HepG2 (cell line): Measurements from ENCODE around the gene MVK. TPM values are rescaled to one million over a fixed set of nuclear protein-coding genes. Genes with fewer than 3 reads are reported as not detected.

Experiments used
- ARNT ChIP-seq: fragments of 450-650 bp; IDR thresholded peaks from 2 replicates; pipeline ENCODE4 v1.6.1; 2017
- ARNT2 ChIP-seq: sonication (generic); formaldehyde crosslinking; IDR thresholded peaks from 2 replicates; pipeline ENCODE4 v1.8.0; 2022; ENCODE audit warnings: mild to moderate bottlenecking, low read depth, missing genetic modification reagents, moderate library complexity
- EZH2 ChIP-seq: conservative IDR thresholded peaks from 2 replicates; pipeline ENCODE4 v1.6.1; 2012; ENCODE audit warnings: mild to moderate bottlenecking, low read depth, low read length, moderate library complexity
- GFI1 ChIP-seq: sonication (generic); formaldehyde crosslinking; IDR thresholded peaks from 2 replicates; pipeline ENCODE4 v1.5.0; 2020; ENCODE audit warnings: missing genetic modification reagents, mild to moderate bottlenecking, borderline replicate concordance
- HCFC1 ChIP-seq: fragments of 150-350 bp; IDR thresholded peaks from 2 replicates; pipeline ENCODE4 v1.6.1; 2014; ENCODE audit warnings: low read depth, low read length
- HNF4A ChIP-seq: sonication (generic); formaldehyde crosslinking; IDR thresholded peaks from 2 replicates; pipeline ENCODE4 v1.4.0; 2020; ENCODE audit warnings: missing genetic modification reagents
- ISL2 ChIP-seq: sonication (generic); formaldehyde crosslinking; IDR thresholded peaks from 2 replicates; pipeline ENCODE4 v1.5.0; 2020; ENCODE audit warnings: missing genetic modification reagents
- KDM5A ChIP-seq: fragments of 200-600 bp; sonication (generic); IDR thresholded peaks from 2 replicates; pipeline ENCODE4 v1.7.0; 2018; ENCODE audit warnings: antibody characterized with exemption, mild to moderate bottlenecking, low read length, borderline replicate concordance
- NFE2L1 ChIP-seq: sonication (generic); formaldehyde crosslinking; IDR thresholded peaks from 2 replicates; pipeline ENCODE4 v1.4.0; 2020; ENCODE audit warnings: missing genetic modification reagents, mild to moderate bottlenecking, borderline replicate concordance
- NR2F1 ChIP-seq, 2 experiments: fragments of 450-650 bp in 1 of 2; formaldehyde crosslinking in 1 of 2; IDR thresholded peaks; 2 replicates each; pipeline versions ENCODE4 v1.5.0 to v1.6.1; 2016 to 2020; ENCODE audit warnings: mild to moderate bottlenecking in 1 of 2, missing compliant biosample characterization in 1 of 2, missing genetic modification reagents in 1 of 2, moderate library complexity in 1 of 2
- SALL2 ChIP-seq: sonication (generic); formaldehyde crosslinking; IDR thresholded peaks from 2 replicates; pipeline ENCODE4 v1.8.1; 2023; ENCODE audit warnings: mild to moderate bottlenecking, missing genetic modification reagents, inconsistent platforms
- TRIM24 ChIP-seq: sonication (generic); formaldehyde crosslinking; IDR thresholded peaks from 2 replicates; pipeline ENCODE4 v1.8.0; 2022; ENCODE audit warnings: mild to moderate bottlenecking, missing genetic modification reagents
- ZFP36 ChIP-seq: fragments of 150-350 bp; IDR thresholded peaks from 2 replicates; pipeline ENCODE4 v1.6.1; 2018; ENCODE audit warnings: borderline replicate concordance, low read length, low read depth; ENCODE audit not compliant: partially characterized antibody
- ZFX ChIP-seq: sonication (generic); formaldehyde crosslinking; IDR thresholded peaks from 2 replicates; pipeline ENCODE4 v1.4.0; 2020; ENCODE audit warnings: mild to moderate bottlenecking, low read depth, missing genetic modification reagents, moderate library complexity
- ZMYM4 ChIP-seq: sonication (generic); formaldehyde crosslinking; IDR thresholded peaks from 2 replicates; pipeline ENCODE4 v1.8.1; 2023; ENCODE audit warnings: mild to moderate bottlenecking, missing genetic modification reagents
- ZNF138 ChIP-seq: sonication (generic); formaldehyde crosslinking; IDR thresholded peaks from 2 replicates; pipeline ENCODE4 v1.5.0; 2020; ENCODE audit warnings: mild to moderate bottlenecking, low read depth, missing genetic modification reagents
- ZNF264 ChIP-seq: sonication (generic); formaldehyde crosslinking; IDR thresholded peaks from 2 replicates; pipeline ENCODE4 v1.4.0; 2020; ENCODE audit warnings: missing genetic modification reagents
- ZNF350 ChIP-seq: sonication (generic); formaldehyde crosslinking; IDR thresholded peaks from 2 replicates; pipeline ENCODE4 v1.4.0; 2020; ENCODE audit warnings: mild to moderate bottlenecking, low read depth, missing genetic modification reagents, borderline replicate concordance
- ZNF746 ChIP-seq: sonication (generic); formaldehyde crosslinking; IDR thresholded peaks from 2 replicates; pipeline ENCODE4 v1.8.0; 2022; ENCODE audit warnings: mild to moderate bottlenecking, missing genetic modification reagents
- ZNF772 ChIP-seq: sonication (generic); formaldehyde crosslinking; IDR thresholded peaks from 2 replicates; pipeline ENCODE4 v1.5.0; 2020; ENCODE audit warnings: mild to moderate bottlenecking, missing genetic modification reagents
- ZNF878 ChIP-seq: sonication (generic); formaldehyde crosslinking; IDR thresholded peaks from 2 replicates; pipeline ENCODE4 v1.8.1; 2023; ENCODE audit warnings: mild to moderate bottlenecking, missing genetic modification reagents, moderate library complexity
- ZSCAN20 ChIP-seq: sonication (generic); formaldehyde crosslinking; IDR thresholded peaks from 2 replicates; pipeline ENCODE4 v1.4.0; 2020; ENCODE audit warnings: missing genetic modification reagents, mild to moderate bottlenecking, borderline replicate concordance
- polyA plus RNA-seq, 8 experiments: library from polyadenylated mRNA; depleted of rRNA in 3 of 8; stranded (reverse) in 7 of 8; unstranded in 1 of 8; fragments of >200 nt; fragmentation: Illumina TruSeq in 4 of 8; extraction: Trizol in 4 of 8; gene quantifications; 2 replicates each; pipeline versions ENCODE4 v1.2.1 to v1.2.3, GENCODE V29; 2011 to 2016; ENCODE audit warnings: low read depth in 4 of 8, missing spikeins in 1 of 8, mixed read lengths in 1 of 8; ENCODE audit not compliant: insufficient read depth in 1 of 8
- total RNA-seq, 5 experiments: library from RNA; depleted of rRNA; stranded (reverse); fragments of >200 nt; fragmentation: Illumina TruSeq; extraction: Trizol; gene quantifications; 2 replicates each; pipeline ENCODE4 v1.2.3, GENCODE V29; 2016; ENCODE audit warnings: low read depth in 1 of 5
- TF ChIP-seq, protein P1 (sequence below): sonication (generic); formaldehyde crosslinking; IDR thresholded peaks from 2 replicates; pipeline ENCODE4 v1.8.0; 2022; ENCODE audit warnings: missing genetic modification reagents, low read depth, mild to moderate bottlenecking, borderline replicate concordance
- TF ChIP-seq, protein P2 (sequence below): IDR thresholded peaks from 2 replicates; pipeline ENCODE4 v1.6.1; 2016; ENCODE audit warnings: low read depth, control low read depth
- TF ChIP-seq, protein P3 (sequence below): IDR thresholded peaks from 2 replicates; pipeline ENCODE4 v1.6.1; 2018; ENCODE audit warnings: missing genetic modification reagents
- TF ChIP-seq, protein P4 (sequence below): sonication (generic); formaldehyde crosslinking; conservative IDR thresholded peaks from 2 replicates; pipeline ENCODE4 v1.4.0; 2020; ENCODE audit warnings: mild to moderate bottlenecking, missing genetic modification reagents, moderate library complexity

Gene MVK
- total and polyA plus RNA-seq, 2 of the 13 experiments (the other 11 are each of a cell fraction or from before 2014, with no cell fraction given), result 11.6 to 66.9 TPM

DNA sequence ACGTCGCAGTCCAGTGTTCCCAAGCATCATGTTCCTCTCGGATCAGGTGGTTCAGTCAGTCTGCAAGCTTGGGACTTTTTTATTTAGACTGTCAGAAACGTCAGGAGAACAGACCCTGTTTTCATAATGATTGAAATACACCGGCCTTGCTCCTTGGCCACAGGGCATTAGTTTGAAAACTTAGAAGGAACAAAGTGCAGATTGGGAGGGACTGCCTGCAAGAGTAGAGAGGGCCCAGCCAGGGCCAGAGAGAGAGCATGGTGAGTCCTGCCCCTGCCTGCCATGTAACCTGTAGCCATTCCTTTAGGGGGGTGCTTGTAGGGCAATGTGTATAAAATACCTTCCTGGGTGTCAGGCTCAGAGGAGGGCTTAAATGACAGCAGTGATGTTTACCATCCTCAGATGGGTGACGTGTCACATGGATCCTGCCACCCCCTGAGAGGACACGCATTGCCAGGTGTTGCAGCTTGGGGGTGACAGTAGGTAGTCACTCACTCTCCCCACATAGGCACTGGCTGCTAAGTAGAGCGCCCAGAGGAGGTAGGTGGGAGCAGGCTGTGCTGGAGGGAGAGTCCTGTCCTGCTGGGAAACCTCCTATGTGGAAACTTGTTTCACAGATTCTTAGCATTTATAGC is 46.0 kb upstream of the MVK start (continued):
- TF ChIP-seq SALL2 (CRISPR knock-in tag) (no peak), GFI1 (CRISPR knock-in tag) (no peak), ISL2 (CRISPR knock-in tag) (no peak), ZNF350 (CRISPR knock-in tag) (no peak), ZNF772 (CRISPR knock-in tag) (no peak), ZSCAN20 (CRISPR knock-in tag) (no peak), ARNT2 (CRISPR knock-in tag) (no peak), HCFC1 (no peak), TRIM24 (no peak), HNF4A (CRISPR knock-in tag) (peak; percentile 62), ZNF746 (no peak), EZH2 (no peak), KDM5A (no peak), ZNF138 (no peak), ZFP36 (no peak), ZFX (CRISPR knock-in tag) (0 out of 2 replicates have a peak, but pooled peaks have one; percentile 27), ZMYM4 (CRISPR knock-in tag) (no peak), ARNT (no peak), ZNF264 (CRISPR knock-in tag) (no peak), NR2F1 (CRISPR knock-in tag; IDR thresholded peaks at IDR 0.05) (no peak), NFE2L1 (CRISPR knock-in tag) (no peak), ZNF878 (CRISPR knock-in tag) (no peak)
- TF ChIP-seq, protein P1, sequence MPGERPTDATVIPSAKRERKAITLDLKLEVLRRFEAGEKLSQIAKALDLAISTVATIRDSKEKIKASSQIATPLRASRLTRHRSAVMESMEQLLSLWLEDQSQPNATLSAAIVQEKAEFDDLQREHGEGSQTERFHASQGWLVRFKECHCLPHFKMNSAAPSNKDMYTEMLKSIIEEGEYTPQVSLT (CRISPR knock-in tag), result no peak
- TF ChIP-seq, protein P2, sequence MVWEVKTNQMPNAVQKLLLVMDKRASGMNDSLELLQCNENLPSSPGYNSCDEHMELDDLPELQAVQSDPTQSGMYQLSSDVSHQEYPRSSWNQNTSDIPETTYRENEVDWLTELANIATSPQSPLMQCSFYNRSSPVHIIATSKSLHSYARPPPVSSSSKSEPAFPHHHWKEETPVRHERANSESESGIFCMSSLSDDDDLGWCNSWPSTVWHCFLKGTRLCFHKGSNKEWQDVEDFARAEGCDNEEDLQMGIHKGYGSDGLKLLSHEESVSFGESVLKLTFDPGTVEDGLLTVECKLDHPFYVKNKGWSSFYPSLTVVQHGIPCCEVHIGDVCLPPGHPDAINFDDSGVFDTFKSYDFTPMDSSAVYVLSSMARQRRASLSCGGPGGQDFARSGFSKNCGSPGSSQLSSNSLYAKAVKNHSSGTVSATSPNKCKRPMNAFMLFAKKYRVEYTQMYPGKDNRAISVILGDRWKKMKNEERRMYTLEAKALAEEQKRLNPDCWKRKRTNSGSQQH (CRISPR knock-in tag), result no peak
- TF ChIP-seq, protein P3, sequence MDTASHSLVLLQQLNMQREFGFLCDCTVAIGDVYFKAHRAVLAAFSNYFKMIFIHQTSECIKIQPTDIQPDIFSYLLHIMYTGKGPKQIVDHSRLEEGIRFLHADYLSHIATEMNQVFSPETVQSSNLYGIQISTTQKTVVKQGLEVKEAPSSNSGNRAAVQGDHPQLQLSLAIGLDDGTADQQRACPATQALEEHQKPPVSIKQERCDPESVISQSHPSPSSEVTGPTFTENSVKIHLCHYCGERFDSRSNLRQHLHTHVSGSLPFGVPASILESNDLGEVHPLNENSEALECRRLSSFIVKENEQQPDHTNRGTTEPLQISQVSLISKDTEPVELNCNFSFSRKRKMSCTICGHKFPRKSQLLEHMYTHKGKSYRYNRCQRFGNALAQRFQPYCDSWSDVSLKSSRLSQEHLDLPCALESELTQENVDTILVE, result no peak
- TF ChIP-seq, protein P4, sequence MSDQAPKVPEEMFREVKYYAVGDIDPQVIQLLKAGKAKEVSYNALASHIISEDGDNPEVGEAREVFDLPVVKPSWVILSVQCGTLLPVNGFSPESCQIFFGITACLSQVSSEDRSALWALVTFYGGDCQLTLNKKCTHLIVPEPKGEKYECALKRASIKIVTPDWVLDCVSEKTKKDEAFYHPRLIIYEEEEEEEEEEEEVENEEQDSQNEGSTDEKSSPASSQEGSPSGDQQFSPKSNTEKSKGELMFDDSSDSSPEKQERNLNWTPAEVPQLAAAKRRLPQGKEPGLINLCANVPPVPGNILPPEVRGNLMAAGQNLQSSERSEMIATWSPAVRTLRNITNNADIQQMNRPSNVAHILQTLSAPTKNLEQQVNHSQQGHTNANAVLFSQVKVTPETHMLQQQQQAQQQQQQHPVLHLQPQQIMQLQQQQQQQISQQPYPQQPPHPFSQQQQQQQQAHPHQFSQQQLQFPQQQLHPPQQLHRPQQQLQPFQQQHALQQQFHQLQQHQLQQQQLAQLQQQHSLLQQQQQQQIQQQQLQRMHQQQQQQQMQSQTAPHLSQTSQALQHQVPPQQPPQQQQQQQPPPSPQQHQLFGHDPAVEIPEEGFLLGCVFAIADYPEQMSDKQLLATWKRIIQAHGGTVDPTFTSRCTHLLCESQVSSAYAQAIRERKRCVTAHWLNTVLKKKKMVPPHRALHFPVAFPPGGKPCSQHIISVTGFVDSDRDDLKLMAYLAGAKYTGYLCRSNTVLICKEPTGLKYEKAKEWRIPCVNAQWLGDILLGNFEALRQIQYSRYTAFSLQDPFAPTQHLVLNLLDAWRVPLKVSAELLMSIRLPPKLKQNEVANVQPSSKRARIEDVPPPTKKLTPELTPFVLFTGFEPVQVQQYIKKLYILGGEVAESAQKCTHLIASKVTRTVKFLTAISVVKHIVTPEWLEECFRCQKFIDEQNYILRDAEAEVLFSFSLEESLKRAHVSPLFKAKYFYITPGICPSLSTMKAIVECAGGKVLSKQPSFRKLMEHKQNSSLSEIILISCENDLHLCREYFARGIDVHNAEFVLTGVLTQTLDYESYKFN (CRISPR knock-in tag), result peak; percentile 28; the same call in 1 of the 2 replicates
